HG03175 (cell line): ENCODE results near the gene ARHGAP5.

ENCODE experiments used
- ATAC-seq: cut with Tn5 transposase; IDR thresholded peaks from one replicate; pipeline ENCODE4 v1.9.1; 2021; ENCODE audit warnings: mild to moderate bottlenecking, moderate library complexity; ENCODE audit not compliant: unreplicated experiment

The ARHGAP5 gene

DNA sequence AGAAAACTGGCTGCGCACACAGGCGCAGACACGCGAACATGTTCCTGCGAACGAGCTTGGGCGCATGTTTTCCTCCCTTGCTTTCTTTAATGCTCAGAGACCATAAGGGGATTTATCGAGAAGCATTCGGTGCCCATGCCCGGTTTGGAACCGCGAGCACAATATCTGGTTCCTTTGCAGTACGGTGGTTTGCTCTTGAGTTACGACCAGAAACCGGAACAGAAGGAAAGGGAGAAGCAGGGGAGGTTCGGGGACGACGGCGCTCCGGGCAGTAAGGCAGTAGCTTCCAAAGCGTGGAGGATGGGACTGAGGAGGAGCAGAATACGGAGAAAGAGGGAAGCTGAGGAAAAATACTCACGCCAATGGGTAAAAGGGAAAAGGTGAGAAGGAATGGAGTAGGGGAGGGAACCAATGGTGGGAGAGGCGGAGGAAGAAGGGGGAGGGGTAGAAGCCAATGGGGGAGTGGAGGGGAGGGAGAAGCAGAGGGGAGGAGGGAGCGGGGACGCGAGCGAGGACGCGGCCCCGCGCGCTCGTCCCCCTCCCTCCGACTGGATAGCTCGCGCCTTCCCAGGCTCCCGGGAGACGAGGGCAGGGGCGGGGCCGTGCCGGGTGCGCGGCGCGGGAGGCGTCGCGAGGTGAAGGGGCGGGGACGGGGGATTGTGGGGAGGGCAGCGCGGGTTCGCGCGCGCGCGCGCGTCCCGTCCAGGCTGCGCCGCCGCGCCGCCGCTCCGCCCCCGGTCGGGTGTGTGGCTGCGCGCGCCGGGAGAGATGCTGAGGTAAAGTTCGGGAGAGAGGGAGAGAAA, 625 bp upstream of the ARHGAP5 start:
- ATAC-seq = peak; percentile 53

DNA sequence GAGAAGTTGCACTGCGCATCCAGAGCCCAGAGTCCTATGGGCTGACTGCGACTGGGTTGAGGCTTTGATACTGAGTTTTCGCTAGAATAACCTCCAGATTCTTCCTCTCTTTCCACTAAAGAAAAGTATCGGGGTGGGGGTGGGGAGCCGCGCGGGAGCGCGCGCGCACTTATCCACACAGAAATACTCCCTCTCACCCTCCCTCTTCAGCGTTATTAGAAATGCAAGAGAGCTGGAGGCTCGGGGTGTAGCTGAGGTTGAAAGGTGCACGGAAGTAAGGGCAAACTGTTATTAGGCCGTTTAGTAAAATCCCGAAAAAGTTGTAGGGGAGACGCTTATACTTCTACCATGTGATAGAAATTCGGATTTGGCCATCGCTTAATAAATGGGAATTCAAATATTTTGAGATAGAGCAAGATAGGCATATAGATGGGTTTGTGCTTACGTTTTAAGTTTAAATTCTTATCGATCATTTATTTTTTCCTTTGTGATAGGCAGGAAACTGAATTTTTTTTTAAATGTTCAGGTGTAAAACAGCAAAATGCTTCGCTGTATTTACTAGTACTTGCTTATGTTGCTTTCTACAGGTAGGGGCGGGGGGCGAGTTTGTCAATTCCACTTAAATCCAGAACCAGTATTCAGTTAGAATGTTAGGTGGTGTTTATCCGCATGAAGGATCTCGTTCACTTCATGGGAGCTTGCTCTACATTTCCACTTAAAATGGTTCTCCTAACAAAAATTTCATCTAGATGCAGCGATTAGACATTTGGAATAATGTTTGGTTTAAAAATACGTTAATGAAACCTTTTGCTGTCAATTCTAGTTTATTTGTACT, 1.1 kb downstream of the ARHGAP5 start:
- peak; percentile 0 for ATAC-seq

DNA sequence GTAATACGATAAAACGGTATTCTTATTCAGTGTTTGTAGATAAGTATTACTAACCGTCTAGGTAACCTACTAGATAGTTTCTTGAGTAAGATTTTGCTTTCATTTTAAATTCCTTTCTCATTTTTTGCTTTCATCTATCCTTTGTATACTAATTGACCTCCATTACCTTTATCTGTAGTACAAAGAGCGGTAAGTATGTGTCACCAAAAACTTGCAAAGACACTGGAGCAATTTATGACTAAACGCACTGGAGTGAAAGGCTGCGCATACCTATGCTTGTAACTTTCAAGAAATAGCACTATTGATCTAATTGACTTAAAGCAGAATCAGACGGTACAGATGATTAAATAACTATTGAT, 1.7 kb downstream of the ARHGAP5 start:
- no peak for ATAC-seq

- no peak for ATAC-seq
These were observed 2.2 kb downstream of the ARHGAP5 start for GRCh38 chr14:32079264-32079663.

- ATAC-seq = no peak
These were observed 3.0 kb downstream of the ARHGAP5 start for GRCh38 chr14:32080001-32080510.

DNA sequence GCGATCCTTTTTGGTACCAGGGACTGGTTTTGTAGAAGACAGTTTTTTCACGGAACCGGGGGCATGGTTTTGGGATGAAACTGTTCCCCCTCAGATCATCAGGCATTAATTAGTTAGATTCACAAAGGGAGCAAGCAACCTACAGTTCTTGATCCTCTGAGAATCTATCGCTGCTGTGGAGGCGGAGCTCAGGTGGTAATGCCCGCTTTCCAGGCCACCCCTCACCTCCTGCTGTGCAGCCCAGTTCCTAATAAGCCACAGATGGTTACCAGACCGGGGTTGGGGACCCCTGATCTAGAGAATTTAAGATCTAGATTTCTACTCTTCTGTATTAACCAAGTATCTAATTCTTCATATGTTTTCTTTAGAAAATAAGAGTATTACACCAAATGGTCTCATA, 4.8 kb downstream of the ARHGAP5 start:
- ATAC-seq = no peak

- no peak for ATAC-seq
These were observed 6.2 kb downstream of the ARHGAP5 start for GRCh38 chr14:32083315-32083624.

- no peak for ATAC-seq
These were observed 6.7 kb downstream of the ARHGAP5 start for GRCh38 chr14:32083789-32084188.

DNA sequence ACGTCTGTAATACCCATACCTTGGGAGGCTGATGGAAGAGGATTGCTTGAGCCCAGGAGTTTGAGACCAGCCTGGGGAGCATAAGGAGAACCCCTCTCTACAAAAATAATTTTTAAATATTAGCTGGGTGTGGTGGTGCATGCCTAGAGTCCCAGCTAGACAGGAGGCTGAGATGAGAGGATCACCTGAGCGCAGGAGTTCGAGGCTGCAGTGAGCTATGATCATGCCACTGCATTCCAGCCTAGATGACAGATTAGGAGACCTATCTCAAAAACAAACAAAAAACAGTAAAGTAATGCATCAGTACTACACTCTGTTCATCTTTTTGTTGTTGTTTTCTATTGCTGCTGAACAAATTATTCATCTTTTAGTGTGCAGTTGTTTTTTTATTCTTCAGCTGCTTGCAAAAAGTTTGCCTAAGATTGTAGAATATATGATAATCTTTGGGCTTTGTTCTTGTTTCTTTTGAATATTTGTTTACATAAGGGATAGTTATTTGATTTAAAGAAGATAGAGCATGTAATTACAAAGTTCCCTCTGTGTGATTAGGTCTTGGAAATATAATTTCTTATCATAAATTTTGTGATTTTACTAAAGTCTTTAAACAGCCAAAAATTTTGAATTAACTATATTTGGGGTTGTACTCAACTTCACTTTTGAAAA, 8.2 kb downstream of the ARHGAP5 start:
- no peak for ATAC-seq

- no peak for ATAC-seq
These were observed 8.8 kb downstream of the ARHGAP5 start for GRCh38 chr14:32085845-32086383.

DNA sequence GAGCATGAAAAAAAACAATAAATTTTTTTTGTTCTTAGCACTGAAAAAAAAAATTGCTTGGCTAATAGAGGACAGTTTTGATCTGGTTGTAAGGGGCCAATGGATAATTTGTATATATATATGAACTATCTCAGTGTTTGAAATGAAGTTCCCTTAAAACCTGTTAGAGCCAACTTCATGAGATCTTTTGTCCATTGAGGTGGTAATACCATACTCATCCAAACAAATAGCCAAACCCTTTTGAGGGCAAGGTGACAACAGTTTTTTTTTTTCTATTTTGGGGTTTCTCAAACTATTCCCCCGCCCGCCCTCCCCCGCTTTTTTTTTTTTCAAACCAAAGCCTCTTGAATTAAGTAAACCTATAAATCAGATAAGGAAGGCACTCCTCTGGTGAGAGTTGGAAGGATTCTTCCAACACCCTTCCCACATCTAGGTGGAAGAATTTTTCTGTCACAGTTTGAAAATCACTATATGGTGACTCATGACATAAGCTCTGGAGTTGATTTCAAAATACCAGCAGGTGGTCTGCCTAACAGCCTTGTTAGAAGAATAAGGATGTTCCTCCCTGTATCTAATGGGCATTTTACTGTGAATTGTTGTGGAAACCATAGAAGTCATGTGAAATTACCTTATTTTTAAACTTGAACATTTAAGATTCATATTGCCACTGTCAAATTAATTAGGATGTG, 10.2 kb downstream of the ARHGAP5 start:
- no peak for ATAC-seq

DNA sequence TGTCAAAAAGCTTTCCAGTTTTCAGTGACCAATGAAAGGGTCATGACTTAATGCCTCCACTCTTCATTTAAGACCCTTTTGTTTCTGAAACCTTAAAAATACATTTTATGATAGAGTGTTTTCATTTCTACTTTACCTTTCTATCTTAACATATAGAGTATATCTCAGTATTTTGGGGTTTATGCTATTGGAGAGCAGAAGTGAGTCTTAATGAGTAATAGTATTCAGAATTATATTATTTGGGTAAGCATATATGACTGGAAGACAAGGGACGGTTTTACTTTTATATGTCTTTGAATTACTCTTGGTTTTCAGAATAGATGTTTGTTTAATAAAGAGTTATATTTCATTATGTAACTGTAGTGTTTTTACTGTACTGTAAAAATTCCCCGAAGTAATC, 10.8 kb downstream of the ARHGAP5 start:
- ATAC-seq = no peak

- ATAC-seq = no peak
These were observed 13.6 kb downstream of the ARHGAP5 start for GRCh38 chr14:32090686-32091085.

DNA sequence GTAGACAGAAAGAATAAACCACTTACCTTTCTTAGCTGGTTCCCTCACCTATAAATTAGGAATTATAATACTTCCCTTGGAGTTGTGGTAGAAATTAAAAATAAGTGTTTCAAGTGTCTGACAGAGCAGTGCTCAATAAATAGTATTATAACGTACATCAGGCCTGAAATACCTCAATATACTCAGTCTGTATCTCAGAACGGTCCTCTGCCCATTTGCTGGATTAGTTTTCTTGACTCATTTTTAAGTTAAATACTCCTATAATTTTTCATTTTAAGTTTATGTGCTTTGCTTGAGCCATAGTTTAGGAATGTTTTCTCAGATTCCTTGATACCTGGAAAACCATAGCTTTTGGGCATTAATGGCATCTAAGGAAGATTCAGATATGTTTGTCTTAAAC, 22.4 kb downstream of the ARHGAP5 start:
- ATAC-seq = no peak

DNA sequence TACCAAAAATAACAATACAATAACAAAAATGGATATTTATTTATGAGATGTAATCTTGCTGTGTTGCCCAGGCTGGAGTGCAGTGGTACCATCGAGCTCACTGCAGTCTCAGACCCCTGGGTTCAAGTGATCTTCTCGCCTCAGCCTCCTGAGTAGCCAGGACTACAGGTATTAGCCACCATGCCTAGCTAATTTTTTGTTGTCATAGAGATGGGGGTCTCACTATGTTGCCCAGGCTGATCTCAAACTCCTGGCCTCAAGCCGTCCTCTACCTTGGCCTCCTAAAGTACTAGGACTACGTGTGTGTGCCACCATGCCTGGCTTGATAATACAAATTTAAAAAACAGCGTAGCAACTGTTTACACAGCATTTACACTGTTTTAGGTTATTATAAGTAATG, 23.1 kb downstream of the ARHGAP5 start:
- ATAC-seq = no peak

DNA sequence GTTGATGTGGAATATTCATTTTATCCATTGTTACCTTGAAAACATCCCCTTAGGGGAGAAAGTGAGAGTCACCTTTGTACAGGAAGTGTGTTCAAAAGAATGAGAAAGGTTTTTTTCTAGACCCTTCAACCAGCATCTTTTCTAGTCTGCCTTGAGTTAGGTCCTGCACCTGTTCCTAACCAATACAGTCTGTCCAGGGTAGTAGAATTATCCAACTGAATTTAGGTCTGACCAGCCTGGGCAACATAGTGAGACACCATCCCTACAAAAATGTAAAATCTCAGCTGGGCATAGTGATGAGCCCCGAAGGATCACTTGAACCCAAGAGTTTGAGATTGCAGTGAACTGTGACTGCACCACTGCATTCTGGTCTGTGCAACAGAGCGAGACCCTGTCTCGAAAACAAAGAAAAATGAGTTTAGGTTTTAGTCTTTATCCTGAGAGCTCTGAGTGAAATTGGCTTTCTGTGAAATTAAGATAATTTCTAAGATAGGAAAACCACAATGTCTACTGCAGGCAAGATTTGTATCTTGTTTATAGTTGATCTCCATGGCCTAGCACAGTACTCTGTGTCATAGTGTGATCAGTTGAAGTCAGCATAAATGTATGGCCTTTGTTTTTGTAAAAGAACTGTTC, 25.2 kb downstream of the ARHGAP5 start:
- peak; percentile 77 for ATAC-seq

GRCh38 chr14:32102968-32103367, 25.9 kb downstream of the ARHGAP5 start:
- no peak for ATAC-seq

GRCh38 chr14:32104308-32104707, 27.2 kb downstream of the ARHGAP5 start:
- ATAC-seq = no peak

DNA sequence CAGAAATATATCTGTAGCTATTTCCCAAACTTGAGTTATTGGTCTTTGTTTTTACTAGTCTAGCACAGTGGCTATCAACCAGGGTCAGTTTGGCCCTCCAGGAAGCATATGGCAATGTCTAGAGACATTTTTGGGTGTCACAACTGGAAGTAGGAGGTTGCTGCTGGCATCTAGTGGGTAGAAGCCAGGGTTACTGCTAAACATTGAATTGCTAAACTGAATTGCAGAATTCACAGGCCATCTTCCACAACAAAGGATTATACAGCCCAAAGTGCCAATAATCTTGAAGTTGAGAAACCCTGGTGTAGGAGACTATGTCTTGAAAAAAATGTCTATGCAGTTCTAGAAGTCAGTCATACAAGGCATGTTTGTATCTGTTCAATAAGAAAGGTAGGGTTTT, 27.7 kb downstream of the ARHGAP5 start:
- no peak for ATAC-seq
